NT2/D1 (cell line): Measurements from ENCODE around the gene TMEM41B.

ENCODE experiments used
- YY1 ChIP-seq: IDR thresholded peaks from 2 replicates; pipeline ENCODE4 v1.6.1; 2011; ENCODE audit not compliant: insufficient read length, insufficient read depth
- ZNF274 ChIP-seq: IDR thresholded peaks from 2 replicates; pipeline ENCODE4 v1.6.1; 2011; ENCODE audit warnings: mild to moderate bottlenecking, low read depth, low read length

- TF ChIP-seq YY1 (no peak), ZNF274 (no peak)
Measured at GRCh38 chr11:9259981-9260837, 54.2 kb downstream of the TMEM41B start.
